GM21423 (cell line): ENCODE data around the gene FXR1.
"Not testable (repeated sequence)": the region's sequence is repeated elsewhere in the genome, so short reads cannot be mapped to it uniquely, and the experiment has no call there.

Experiments used
- ATAC-seq: cut with Tn5 transposase; IDR thresholded peaks from one replicate; pipeline ENCODE4 v1.9.1; 2021; ENCODE audit warnings: mild to moderate bottlenecking, moderate library complexity; ENCODE audit not compliant: unreplicated experiment

The FXR1 gene

DNA sequence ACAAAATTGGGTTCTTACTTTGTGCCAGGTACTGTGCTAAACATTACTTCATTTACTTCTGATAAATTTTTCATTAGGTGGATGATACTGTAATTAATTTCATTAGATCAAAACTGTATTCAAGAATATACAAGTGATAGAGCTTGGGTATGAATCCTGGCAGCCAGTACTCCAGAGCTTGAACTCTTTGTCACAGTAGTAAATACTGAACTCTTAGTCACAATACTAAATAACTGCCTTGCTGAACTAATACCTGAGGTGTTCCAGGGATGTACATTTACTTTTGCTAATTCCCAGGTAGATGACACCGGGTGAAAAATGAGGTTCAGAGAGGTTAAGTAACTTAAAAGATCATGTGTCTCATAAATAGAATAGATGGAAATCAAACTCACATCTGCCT, 20.3 kb downstream of the FXR1 start:
- ATAC-seq = no peak

DNA sequence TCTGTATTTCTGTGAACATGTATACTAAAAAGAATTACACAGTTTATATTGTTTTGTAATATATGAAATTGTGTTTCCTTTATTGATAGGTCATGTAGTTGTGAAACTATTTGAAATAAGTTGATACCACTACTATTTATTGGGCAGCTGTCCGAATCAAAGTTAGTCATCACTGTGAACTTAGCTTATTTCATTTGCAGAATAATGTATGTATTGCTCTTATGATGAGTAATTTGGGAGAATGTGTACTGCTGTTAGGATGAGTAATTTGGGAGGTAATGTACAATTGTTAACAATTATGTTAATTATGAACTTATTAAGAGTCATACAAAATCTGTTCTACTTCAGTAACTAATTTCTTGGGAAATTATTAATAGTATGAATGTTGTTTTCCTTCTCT, 22.2 kb downstream of the FXR1 start:
- no peak for ATAC-seq

DNA sequence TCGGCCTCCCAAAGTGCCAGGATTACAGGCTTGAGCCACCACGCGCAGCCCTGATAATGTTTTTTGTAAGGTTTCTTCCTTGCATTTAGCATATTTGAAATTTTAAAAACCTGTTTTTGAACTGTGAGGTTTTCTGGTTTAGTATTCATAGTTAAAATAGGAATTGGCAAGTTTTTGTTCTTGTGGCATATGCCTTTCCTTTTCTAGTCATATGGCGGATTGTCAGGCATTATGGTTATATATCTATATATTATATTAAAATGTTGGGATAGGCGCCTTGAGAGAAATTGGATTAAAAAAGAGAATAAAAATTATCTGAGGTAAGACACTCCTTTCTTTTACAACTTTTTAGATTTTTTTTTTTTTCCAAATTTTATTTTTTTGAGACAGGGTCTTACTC, 28.4 kb downstream of the FXR1 start:
- no peak for ATAC-seq

DNA sequence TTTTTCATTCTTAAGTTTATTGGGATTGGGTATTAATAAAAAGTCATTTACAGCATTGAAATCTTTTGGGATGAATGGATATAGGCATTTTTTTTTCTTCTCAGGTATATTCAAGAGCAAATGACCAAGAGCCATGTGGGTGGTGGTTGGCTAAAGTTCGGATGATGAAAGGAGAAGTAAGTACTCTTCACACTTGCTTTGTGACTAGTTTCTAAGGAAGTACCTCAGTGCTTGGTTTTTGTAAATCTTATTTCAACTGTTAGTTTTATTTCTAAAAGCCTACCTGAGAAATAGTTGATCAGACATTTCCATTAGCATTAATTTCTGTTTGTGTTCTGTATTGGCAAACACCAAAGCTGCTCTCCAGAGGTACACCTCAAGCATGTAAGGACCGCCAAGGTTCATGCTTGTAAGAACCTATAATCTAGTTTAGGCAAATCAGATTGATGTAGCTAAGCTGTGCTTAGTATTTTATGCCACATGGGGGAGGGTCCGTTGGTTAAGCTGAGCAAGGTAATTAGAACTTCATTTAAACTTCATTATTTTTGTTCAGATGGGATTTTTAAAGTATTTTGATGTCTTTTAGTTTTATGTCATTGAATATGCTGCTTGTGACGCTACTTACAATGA, 35.4 kb downstream of the FXR1 start:
- peak; percentile 58 for ATAC-seq

DNA sequence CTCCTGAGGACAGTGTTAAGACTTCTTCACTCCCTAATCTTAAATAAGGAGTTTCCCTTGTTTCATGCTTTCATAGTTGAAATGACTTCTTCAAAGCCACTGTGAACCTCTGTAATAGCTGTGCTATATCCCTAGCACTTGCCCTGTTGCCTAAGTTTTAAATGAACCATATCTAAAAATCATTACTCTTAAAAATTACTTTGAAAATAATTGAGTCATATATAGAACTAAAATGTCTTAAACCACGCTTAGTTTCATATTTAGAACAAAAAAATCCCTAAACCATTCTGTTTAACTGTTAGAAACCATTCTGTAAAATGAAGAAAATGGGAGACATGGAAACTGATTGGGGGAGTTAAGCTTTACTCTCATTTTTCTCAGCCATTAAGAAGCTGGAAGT, 47.2 kb downstream of the FXR1 start:
- no peak for ATAC-seq

DNA sequence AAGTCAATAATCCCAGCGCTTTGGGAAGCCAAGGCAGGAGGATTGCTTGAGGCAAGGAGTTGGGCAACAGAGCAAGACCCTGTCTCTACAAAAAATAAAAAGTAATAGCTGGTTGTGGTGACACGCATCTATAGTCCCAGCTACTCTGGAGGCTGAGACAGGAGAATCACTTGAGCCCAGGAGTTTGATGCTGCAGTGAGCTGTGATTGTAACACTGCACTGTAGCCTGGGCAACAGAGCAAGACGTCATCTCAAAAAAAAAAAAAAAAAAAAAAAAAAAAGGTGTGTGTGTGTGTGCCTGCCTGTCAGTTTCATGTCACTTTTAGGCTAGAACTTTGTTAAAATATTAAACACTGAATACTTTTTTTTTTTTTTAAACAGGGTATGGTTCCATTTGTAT, 48.6 kb downstream of the FXR1 start:
- ATAC-seq = no peak

DNA sequence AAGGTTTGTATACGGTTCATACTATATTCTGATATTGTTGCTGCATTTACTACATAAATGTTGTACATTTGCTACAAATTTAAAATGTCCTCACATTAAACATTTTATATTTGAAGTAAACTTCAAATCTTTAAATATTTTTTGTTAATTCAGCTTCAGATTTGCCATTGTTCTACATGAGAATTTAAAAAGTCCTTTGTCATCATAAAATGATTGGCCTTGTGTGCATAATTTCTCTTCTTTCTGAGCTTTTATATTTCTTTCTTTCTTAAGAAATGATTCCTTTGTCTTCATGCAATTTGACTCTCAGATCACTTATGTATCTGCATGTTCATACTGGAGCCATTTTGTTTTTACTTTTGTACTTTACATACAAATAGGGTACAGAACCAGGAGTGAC, 49.1 kb downstream of the FXR1 start:
- no peak for ATAC-seq

DNA sequence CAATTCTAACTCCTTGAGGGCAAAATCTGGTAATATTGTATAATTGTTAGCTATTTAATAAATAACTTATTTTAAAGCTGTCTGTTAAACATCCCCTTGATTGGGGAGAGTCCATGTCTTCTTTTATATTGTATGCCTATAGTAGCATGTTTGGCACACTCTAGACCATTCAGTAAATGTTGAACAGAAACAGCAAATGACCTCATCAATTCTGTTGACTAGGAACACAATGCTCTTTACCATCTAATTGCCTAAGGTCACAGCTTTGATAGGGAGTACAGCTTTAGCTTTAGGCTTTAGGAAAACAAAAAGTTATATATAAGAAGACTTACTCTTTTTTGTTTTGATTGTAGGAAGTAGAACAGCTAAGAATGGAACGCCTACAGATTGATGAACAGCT, 50.1 kb downstream of the FXR1 start:
- ATAC-seq = no peak

DNA sequence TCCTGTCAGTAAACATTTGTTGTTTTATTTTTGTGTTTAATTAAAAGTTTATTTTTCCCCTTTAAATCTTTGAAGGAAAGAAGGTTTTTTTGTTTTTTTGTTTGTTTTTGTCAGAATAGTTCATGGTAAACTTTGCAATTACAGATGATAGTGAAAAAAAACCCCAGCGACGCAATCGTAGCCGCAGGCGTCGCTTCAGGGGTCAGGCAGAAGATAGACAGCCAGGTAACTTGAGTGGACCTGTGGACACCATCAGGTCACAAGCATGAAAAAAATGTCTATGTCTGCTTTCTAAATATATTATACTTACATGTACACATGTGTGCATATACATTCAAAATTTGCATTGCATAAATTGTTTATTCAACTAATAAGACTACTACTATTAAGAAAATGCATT, 58.5 kb downstream of the FXR1 start:
- ATAC-seq = no peak

DNA sequence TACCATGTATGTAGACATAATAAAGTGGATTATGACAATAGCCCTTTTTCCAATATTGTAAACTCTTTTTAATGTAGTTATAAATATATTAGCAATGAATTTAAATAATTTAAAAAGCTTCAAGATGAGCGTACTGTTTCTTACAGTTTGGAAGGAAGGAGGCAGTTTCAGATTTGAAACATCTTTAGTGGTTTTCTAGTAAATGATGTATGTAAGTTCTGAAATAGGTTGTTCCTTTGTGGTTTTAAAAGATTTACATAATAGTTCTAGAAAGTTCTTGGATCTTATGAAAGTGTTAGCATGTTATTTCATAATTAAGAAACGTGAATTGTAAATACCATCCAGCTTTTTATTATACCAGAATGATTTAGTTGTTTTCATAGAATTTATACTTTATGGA, 61.1 kb downstream of the FXR1 start:
- peak; percentile 69 for ATAC-seq

DNA sequence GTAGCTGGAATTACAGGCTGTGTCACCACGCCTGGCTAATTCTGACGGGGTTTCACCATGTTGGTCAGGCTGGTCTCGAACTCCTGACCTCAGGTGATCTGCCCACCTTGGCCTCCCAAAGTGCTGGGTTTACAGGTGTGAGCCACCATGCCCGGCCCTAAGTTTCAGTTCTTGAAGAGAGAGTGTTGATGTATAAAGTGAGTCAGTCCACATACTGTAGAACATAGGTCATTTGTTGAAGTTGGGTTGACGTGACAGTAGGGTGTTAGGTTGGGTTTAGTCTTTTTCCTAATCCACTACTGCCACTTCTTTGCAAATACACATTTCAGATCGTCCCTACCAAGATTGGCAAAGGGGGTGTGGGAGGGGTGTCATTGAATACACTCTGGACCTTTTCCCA, 61.8 kb downstream of the FXR1 start:
- no peak for ATAC-seq

DNA sequence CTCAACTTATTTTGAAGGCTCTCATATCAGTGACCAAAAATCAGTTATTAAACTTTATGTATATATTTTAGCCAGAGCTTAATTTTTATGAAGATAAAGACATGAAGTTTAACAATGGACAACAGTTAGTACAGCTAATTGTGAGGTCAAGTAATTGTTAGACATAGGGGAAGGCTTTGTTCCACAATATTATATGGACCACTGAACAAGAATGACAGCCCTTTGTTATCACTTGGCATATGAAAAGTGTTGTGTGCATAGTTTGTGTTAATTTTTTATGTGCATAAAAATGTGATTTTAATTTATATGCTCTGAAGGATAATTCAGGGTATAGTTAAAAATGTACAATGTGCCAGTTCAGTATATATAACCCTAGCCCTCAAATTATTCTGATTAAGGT, 65.0 kb downstream of the FXR1 start:
- ATAC-seq = no peak

DNA sequence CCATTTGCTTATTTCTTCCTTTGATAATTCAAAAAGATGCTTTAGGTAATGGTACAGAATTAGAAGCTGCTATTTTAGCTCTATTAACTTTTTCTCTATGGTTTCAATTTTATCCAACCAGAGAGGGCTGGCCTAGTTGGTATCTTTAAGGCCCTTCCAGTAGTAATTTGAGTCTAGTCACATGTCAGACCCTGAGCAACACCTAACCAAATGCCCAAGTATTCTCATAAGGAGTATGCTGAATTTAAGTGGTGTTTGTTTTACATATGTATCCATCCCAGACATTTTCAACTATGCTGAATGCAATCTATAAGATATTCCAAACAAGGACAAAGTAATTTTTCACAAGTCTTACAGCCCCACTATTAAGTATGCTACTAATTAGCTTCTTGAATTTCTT, 67.5 kb downstream of the FXR1 start:
- ATAC-seq = no peak

DNA sequence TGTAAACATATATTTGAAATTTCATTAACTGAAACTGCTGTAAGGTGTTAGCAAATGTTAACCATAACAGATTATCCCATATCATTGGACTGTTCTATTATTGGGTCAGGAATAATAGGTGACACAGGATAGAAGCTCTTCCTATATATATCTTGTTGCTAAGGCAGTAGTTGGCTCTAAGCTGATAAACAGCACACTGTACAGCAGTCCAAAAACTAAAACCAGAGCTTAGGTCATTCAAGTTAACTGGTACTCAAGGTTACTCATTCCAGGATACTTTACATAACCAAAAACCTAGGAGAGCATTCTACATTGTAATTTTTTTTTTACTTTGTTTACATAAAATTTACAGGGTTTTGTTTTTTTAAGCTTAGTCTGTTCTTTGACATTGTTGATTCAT, 68.1 kb downstream of the FXR1 start:
- ATAC-seq = no peak

DNA sequence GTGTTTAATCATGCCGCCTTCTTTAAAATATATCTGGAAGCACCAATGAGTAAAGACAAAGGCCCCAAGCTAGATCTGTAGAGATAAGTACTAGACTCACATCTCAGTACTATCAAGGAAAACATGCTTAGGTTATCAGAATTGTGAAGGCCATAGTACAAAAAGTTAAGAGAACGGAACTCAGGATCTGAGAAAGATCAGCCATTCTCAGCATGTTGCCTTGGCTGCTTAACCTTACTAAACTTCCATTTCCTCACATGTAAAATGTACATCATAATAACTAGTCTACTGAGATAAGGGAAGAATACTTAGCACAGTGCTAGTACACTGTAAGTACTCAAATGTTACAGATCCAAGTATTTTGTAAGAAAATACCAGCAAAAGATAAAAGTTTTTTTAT, 69.4 kb downstream of the FXR1 start:
- ATAC-seq = no peak

DNA sequence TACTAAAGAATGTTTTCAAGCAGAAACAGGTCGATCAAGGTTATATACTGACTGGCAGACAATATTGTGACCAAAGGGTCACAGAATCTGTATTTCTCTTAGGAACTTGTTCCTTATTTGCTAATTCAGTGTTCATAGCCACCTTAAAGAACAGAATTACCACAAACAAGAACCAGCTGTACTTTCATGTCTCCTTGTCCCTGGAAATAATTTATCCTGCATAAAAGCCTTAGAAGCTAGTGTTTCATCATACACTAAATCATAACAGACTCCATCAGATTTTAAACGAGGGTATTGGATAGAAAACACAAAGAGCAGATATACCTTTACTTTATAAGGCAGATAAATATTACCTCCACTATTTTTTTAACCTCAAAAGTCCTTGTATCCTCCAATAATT, 70.7 kb downstream of the FXR1 start:
- no peak for ATAC-seq

DNA sequence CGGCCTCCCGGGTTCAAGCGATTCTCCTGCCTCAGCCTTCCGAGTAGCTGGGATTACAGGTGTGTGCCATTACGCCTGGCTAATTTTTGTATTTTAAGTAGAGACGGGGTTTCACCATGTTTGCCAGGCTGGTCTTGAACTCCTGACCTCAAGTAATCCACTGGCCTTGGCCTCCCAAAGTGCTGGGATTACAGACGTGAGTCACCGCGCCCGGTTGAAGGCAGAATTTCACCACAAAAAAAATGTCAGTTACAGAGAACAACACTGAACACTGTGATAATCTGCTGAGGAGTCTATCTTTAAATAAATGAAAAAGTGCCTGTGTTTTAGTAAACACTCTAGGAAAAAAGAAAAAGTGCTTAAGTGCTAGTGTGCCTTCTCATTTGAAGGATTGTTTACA, 73.9 kb downstream of the FXR1 start:
- ATAC-seq = not testable (repeated sequence)

DNA sequence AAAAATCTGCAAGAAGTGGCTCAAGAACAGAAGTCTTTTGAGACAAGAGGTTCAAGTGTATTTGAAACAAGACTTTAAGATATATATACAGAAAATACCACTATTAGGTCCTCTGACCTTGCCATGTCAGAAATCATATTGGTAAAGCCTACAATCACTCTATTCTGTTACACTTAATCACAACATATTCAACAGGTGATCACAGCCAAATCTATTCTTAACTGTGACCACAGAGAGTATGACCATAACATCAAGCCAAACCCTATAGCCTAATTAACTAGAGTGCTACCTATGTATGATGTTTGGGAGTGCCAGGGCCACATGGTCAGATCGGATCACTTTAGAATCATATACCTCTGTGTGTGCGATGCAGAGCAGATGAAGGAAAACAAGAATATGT, 74.9 kb downstream of the FXR1 start:
- ATAC-seq = no peak

DNA sequence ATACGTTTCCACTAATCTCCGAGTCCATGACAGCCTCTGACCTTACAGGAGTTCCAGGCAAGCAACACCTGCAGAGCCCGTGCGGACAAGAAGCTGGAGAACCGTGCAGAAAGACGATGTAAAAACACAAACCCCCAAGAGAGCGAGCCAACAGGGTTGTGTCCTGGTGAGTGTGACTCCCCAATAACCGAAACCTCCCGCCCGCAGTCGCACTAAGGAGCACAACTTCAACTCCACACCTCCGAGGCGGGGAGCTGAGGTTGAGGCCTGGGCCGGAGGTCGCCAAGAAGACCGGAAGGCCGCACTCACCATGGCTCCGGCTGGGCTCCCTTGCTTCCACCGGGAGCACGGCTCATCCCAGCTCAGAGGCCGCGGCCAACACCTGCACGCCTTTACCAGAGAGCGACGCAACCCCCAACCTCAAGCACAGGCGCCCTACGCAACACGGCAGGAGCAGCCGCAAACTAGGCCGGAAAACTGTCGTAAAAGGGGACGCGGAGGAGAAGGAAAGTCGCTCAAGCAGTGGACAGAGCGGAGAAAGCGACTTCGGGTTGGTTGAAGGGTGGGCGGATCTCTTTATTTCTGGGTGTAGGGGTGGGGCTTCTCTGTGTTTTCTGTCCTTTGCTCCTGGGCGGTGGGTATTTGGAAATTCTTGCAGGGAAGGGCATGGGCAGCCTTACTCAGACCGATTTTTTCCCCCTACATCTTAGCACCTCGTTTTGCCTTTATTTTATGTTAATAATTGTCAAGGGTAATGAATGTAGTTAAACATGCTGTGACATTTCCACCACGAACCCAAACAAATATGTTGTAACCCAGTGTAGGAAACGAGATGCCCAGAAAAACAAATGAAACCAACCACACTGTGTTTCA, 77.1 kb downstream of the FXR1 start, which contains the start of gene DNAJC19:
TSS of gene DNAJC19 (minus strand) at position 446 of the 873 bp plus-strand sequence. CDS start at position 312, 134 bp downstream.
- ATAC-seq = peak; percentile 97

DNA sequence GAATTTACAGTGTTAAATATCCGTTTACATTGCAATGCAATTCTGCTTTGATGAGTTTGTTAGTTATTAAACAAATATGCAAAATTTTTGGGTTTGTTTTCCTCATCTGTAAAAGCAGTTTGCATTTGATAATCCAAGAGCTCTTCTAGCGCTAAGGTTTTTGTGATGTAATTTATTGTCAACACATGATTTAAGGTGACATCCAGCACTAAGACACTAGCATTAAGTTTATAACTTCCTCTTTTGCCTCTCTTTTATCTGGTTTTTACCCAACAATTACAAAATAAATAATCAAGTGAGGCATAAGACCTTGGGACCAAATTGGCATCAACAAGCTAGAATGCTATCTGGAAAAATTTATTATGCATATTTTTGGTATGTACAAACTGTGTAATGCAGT, 78.0 kb downstream of the FXR1 start:
- no peak for ATAC-seq

DNA sequence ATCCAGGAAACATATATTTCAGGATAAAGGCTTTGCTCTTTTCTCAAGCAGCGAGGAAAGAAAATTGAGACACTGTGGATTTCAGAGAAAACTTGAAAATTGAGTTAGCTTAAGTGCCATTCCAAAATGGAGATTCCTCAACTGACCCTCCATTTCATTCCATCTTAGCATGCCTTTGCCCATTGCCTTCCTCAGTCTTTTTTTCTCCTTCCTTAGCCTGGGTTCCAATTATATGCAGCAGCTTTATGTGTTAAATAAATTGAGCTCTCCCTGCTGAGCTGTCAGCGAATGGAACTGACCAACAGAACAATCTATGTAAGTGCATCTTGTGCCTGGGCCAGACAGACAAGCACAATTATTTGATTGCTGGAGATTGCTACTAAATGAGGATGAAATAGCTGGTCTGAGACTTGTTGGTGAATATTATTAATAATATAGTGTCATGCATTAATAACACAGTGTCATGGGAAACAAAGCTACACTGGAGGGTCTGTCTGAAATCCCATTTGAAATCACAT, 84.0 kb downstream of the FXR1 start:
- no peak for ATAC-seq

DNA sequence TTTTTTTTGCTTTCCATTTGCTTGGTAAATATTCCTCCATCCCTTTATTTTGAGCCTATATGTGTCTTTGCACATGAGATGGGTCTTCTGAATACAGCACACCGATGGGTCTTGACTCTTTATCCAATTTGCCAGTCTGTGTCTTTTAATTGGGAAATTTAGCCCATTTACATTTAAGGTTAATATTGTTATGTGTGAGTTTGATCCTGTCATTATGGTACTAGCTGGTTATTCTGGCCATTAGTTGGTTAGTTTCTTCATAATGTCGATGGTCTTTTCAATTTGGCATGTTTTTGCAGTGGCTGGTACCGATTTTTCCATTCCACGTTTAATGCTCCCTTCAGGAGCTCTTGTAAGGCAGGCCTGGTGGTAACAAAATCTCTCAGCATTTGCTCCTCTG, 89.9 kb downstream of the FXR1 start:
- ATAC-seq = not testable (repeated sequence)
